Breast epithelium (tissue), 4 donors: ENCODE results near the gene NDST1. TPM values are rescaled to one million over a fixed set of nuclear protein-coding genes. Genes with fewer than 3 reads are reported as not detected.
A peak's percentile ranks its signal among the peaks of the same experiment; 100 is the strongest.

Experiments
- DNase-seq, 2 donors: peaks; one replicate each; pipeline ENCODE4 v3.0.0-alpha.2; 2019; ENCODE audit warnings: low spot score in 2 of 2
- H3K27ac ChIP-seq, 2 donors: fragments of 200-600 bp; sonication (generic) in 1 of 2; one replicate each; pipeline ENCODE4 v1.5.1; 2016 to 2019; ENCODE audit warnings: mild to moderate bottlenecking in 1 of 2
- H3K27me3 ChIP-seq, 2 donors: fragments of 200-600 bp; sonication (generic) in 1 of 2; one replicate each; pipeline versions ENCODE4 v1.5.1 to v1.6.0; 2017 to 2019; ENCODE audit warnings: control low read depth in 1 of 2, mild to moderate bottlenecking in 1 of 2
- H3K36me3 ChIP-seq: fragments of 200-600 bp; one replicate; pipeline ENCODE4 v1.5.1; 2019
- H3K4me1 ChIP-seq, 2 donors: fragments of 200-600 bp; sonication (generic); one replicate each; pipeline ENCODE4 v1.5.1; 2016 to 2019; ENCODE audit warnings: control low read depth in 1 of 2
- H3K4me3 ChIP-seq, 3 donors: fragments of 200-600 bp; sonication (generic); 1 replicate in 2 of 3; 2 replicates in 1 of 3; pipeline ENCODE4 v1.5.1; 2016 to 2019; ENCODE audit warnings: mild to moderate bottlenecking in 3 of 3, moderate library complexity in 2 of 3
- H3K9me3 ChIP-seq, 2 donors: fragments of 200-600 bp; sonication (generic) in 1 of 2; one replicate each; pipeline ENCODE4 v1.5.1; 2016 to 2019; ENCODE audit warnings: control low read depth in 1 of 2
- CTCF ChIP-seq, 3 donors: fragments of 450-650 bp; IDR thresholded peaks; one replicate each; pipeline ENCODE4 v1.5.1; 2016 to 2017; ENCODE audit warnings: antibody characterized with exemption in 3 of 3, mild to moderate bottlenecking in 3 of 3, moderate library complexity in 3 of 3
- POLR2A ChIP-seq: fragments of 450-650 bp; IDR thresholded peaks from one replicate; pipeline ENCODE4 v1.6.1; 2016; ENCODE audit warnings: antibody characterized with exemption, mild to moderate bottlenecking, moderate library complexity
- POLR2AphosphoS5 ChIP-seq, 3 donors: sonication (generic); formaldehyde crosslinking; IDR thresholded peaks; one replicate each; pipeline ENCODE4 v1.6.1; 2017; ENCODE audit warnings: antibody characterized with exemption in 3 of 3
- intact Hi-C: fragments of 100-400 bp; cut with DNase I; formaldehyde crosslinking; loops from one replicate; pipeline ENCODE4 v1.15.1; 2023; ENCODE audit warnings: low total_unique reads
- total RNA-seq, 3 donors: library from RNA; depleted of rRNA; stranded (reverse); fragments of >200 nt; gene quantifications; one replicate each; pipeline ENCODE4 v1.1.0, GENCODE V29; 2016

NDST1 gene
- total RNA-seq, 3 donors from 2014 or later: 46.7 to 92.3 (median 74.1) TPM

GRCh38 chr5:150593593-150593992 lies 85.7 kb downstream of the NDST1 start:
- Histone ChIP-seq H3K9me3 (no peaks in the 10 kb centered on the region), H3K27ac (peak overlapping the region in 1 of 2 donors; percentile 32), H3K36me3 (no peaks in the 10 kb centered on the region), H3K4me3 (no peak overlapping the region), H3K27me3 (no peaks in the 10 kb centered on the region), H3K4me1 (peaks cover 4 to 13% of the 10 kb centered on the region in 2 donors)
- no peak for TF ChIP-seq POLR2A
- no peak for TF ChIP-seq CTCF (IDR thresholded peaks at IDR 0.05)
- no peak for TF ChIP-seq POLR2AphosphoS5 (IDR thresholded peaks at IDR 0.05)
- no peak for DNase-seq
- intact Hi-C loops: loop anchor here (10.0 kb wide), 1 partner anchor 61 kb away; no protein-coding TSS in a partner anchor

GRCh38 chr5:150593996-150594395 lies 86.1 kb downstream of the NDST1 start:
- TF ChIP-seq POLR2AphosphoS5 (IDR thresholded peaks at IDR 0.05): no peak
- TF ChIP-seq CTCF (IDR thresholded peaks at IDR 0.05): no peak
- no peak for TF ChIP-seq POLR2A
- H3K36me3 ChIP-seq: no peaks in the 10 kb centered on the region
- peaks cover 4 to 13% of the 10 kb centered on the region in 2 donors for H3K4me1 ChIP-seq
- no peak for DNase-seq
- H3K9me3 ChIP-seq: no peaks in the 10 kb centered on the region
- H3K27me3 ChIP-seq: no peaks in the 10 kb centered on the region
- no peak overlapping the region for H3K4me3 ChIP-seq
- H3K27ac ChIP-seq: peak overlapping the region in 1 of 2 donors; percentile 32
- intact Hi-C loops: loop anchor here (10.0 kb wide), 1 partner anchor 61 kb away; no protein-coding TSS in a partner anchor

- DNase-seq: no peak
- TF ChIP-seq POLR2A (no peak), POLR2AphosphoS5 (IDR thresholded peaks at IDR 0.05) (no peak), CTCF (IDR thresholded peaks at IDR 0.05) (no peak)
- Histone ChIP-seq H3K4me1 (peaks cover 5 to 10% of the 10 kb centered on the region in 2 donors), H3K36me3 (no peaks in the 10 kb centered on the region), H3K4me3 (no peak overlapping the region), H3K27ac (peak overlapping the region in 1 of 2 donors; percentile 32), H3K9me3 (no peaks in the 10 kb centered on the region), H3K27me3 (no peaks in the 10 kb centered on the region)
- intact Hi-C loops: loop anchor here (2.0 to 10.0 kb wide), 2 partner anchors 59 to 75 kb away; no protein-coding TSS in a partner anchor
These were observed 87.6 kb downstream of the NDST1 start for GRCh38 chr5:150595466-150596031.

- peaks cover 5 to 6% of the 10 kb centered on the region in 2 donors for H3K4me1 ChIP-seq
- no peaks in the 10 kb centered on the region for H3K27me3 ChIP-seq
- TF ChIP-seq POLR2A (no peak), CTCF (IDR thresholded peaks at IDR 0.05) (no peak), POLR2AphosphoS5 (IDR thresholded peaks at IDR 0.05) (no peak)
- DNase-seq: no peak
- peak overlapping the region in 1 of 2 donors; percentile 4 for H3K27ac ChIP-seq
- H3K4me3 ChIP-seq: no peak overlapping the region
- H3K9me3 ChIP-seq: no peaks in the 10 kb centered on the region
- H3K36me3 ChIP-seq: no peaks in the 10 kb centered on the region
- intact Hi-C loops: loop anchor here (2.0 to 10.0 kb wide), 2 partner anchors 58 to 74 kb away; no protein-coding TSS in a partner anchor
These were observed 88.4 kb downstream of the NDST1 start for GRCh38 chr5:150596313-150596712.

GRCh38 chr5:150596826-150597225 lies 88.9 kb downstream of the NDST1 start:
- Histone ChIP-seq H3K9me3 (no peaks in the 10 kb centered on the region), H3K4me3 (no peak overlapping the region), H3K27ac (peak overlapping the region in 1 of 2 donors; percentile 4), H3K4me1 (peaks cover 4 to 5% of the 10 kb centered on the region in 2 donors), H3K36me3 (no peaks in the 10 kb centered on the region), H3K27me3 (no peaks in the 10 kb centered on the region)
- no peak for DNase-seq
- TF ChIP-seq CTCF (IDR thresholded peaks at IDR 0.05) (no peak), POLR2AphosphoS5 (IDR thresholded peaks at IDR 0.05) (no peak), POLR2A (no peak)
- intact Hi-C loops: loop anchor here (2.0 to 10.0 kb wide), 2 partner anchors 58 to 74 kb away; no protein-coding TSS in a partner anchor
